K562 (cell line): ENCODE data around the gene TMEM150C. TPM values are rescaled to one million over a fixed set of nuclear protein-coding genes. Genes with fewer than 3 reads are reported as not detected.

ENCODE experiments used
- BRD4 ChIP-seq: fragments of 200-600 bp; sonication (generic); IDR thresholded peaks from 2 replicates; pipeline ENCODE4 v1.6.1; 2017; ENCODE audit warnings: inconsistent platforms
- C11orf30 ChIP-seq: fragments of 450-650 bp; IDR thresholded peaks from 2 replicates; pipeline ENCODE4 v1.6.1; 2016; ENCODE audit warnings: low read depth, mild to moderate bottlenecking
- CREB1 ChIP-seq, 2 experiments: sonication (generic) in 1 of 2; formaldehyde crosslinking in 1 of 2; IDR thresholded peaks; 2 replicates each; pipeline versions ENCODE4 v1.6.1 to v1.8.0; 2012 to 2022; ENCODE audit warnings: inconsistent platforms in 1 of 2, mild to moderate bottlenecking in 1 of 2, missing genetic modification reagents in 1 of 2, moderate library complexity in 1 of 2
- CXXC5 ChIP-seq: fragments of 250-450 bp; sonication (Bioruptor Pico); IDR thresholded peaks from 2 replicates; pipeline ENCODE4 v1.8.0; 2022; ENCODE audit warnings: inconsistent platforms, mild to moderate bottlenecking, moderate library complexity
- FOXJ3 ChIP-seq: sonication (generic); formaldehyde crosslinking; IDR thresholded peaks from 2 replicates; pipeline ENCODE4 v1.4.0; 2020; ENCODE audit warnings: mild to moderate bottlenecking, missing genetic modification reagents
- HEY1 ChIP-seq: fragments of 250-450 bp; sonication (Bioruptor Pico); IDR thresholded peaks from 2 replicates; pipeline ENCODE4 v1.5.0; 2020; ENCODE audit warnings: mild to moderate bottlenecking, moderate library complexity, borderline replicate concordance
- MAFK ChIP-seq: IDR thresholded peaks from 2 replicates; pipeline ENCODE4 v1.6.1; 2011; ENCODE audit warnings: low read length, improper control_type of control experiment
- NCOA1 ChIP-seq: fragments of 450-650 bp; IDR thresholded peaks from 2 replicates; pipeline ENCODE4 v1.6.1; 2016; ENCODE audit warnings: low read depth
- NONO ChIP-seq, 2 experiments: fragments of 200-400 bp in 1 of 2; fragments of 450-650 bp in 1 of 2; formaldehyde crosslinking in 1 of 2; IDR thresholded peaks; 2 replicates each; pipeline ENCODE4 v1.6.1; 2017; ENCODE audit warnings: low read depth in 2 of 2, mild to moderate bottlenecking in 2 of 2, moderate library complexity in 2 of 2, low read length in 1 of 2
- OTX1 ChIP-seq: fragments of 450-650 bp; formaldehyde crosslinking; IDR thresholded peaks from 2 replicates; pipeline ENCODE4 v1.4.0; 2022; ENCODE audit warnings: mild to moderate bottlenecking
- PCBP2 ChIP-seq: fragments of 200-400 bp; formaldehyde crosslinking; IDR thresholded peaks from 2 replicates; pipeline ENCODE4 v1.6.1; 2018; ENCODE audit warnings: low read length, low read depth, mild to moderate bottlenecking, moderate library complexity; ENCODE audit not compliant: poor library complexity, severe bottlenecking
- PHB ChIP-seq: fragments of 250-450 bp; sonication (Bioruptor Pico); IDR thresholded peaks from 2 replicates; pipeline ENCODE4 v1.5.0; 2021
- PML ChIP-seq: IDR thresholded peaks from 2 replicates; pipeline ENCODE4 v1.6.1; 2012; ENCODE audit warnings: low read length, inconsistent platforms
- ZNF124 ChIP-seq: sonication (generic); formaldehyde crosslinking; IDR thresholded peaks from 2 replicates; pipeline ENCODE4 v1.8.1; 2022; ENCODE audit warnings: missing genetic modification reagents
- ZNF133 ChIP-seq: fragments of 250-450 bp; sonication (Bioruptor Pico); IDR thresholded peaks from 2 replicates; pipeline ENCODE4 v1.4.0; 2020; ENCODE audit warnings: mild to moderate bottlenecking
- ZNF316 ChIP-seq: fragments of 450-650 bp; IDR thresholded peaks from 2 replicates; pipeline ENCODE4 v1.6.1; 2016
- ZNF584 ChIP-seq: fragments of 200-800 bp; sonication (Bioruptor generic); IDR thresholded peaks from 2 replicates; pipeline ENCODE4 v1.6.1; 2016; ENCODE audit warnings: low read depth, mild to moderate bottlenecking, missing genetic modification characterization, missing compliant biosample characterization
- polyA plus RNA-seq, 8 experiments: library from polyadenylated mRNA; depleted of rRNA in 4 of 8; stranded (reverse) in 5 of 8; unstranded in 3 of 8; fragments of >200 nt; fragmentation: Nextera tagmentation in 2 of 8; fragmentation: Illumina TruSeq in 1 of 8; extraction: Ambion mirVana in 2 of 8; extraction: Trizol in 1 of 8; gene quantifications; 2 replicates each; pipeline versions ENCODE4 v1.2.1 to v1.2.3, GENCODE V29; 2011 to 2014; ENCODE audit warnings: inconsistent platforms in 1 of 8, missing spikeins in 1 of 8
- total RNA-seq, 7 experiments: library from RNA; depleted of rRNA in 6 of 7; stranded (reverse); fragments of >200 nt in 6 of 7; fragmentation: Illumina TruSeq in 2 of 7; extraction: Trizol in 2 of 7; gene quantifications; 2 replicates each; pipeline versions ENCODE4 v1.2.1 to v1.2.3, GENCODE V29; 2011 to 2021; ENCODE audit warnings: low replicate concordance in 1 of 7
- TF ChIP-seq, protein P1 (sequence below): fragments of 250-450 bp; sonication (Bioruptor Pico); IDR thresholded peaks from 2 replicates; pipeline ENCODE4 v1.4.0; 2020; ENCODE audit warnings: mild to moderate bottlenecking, moderate library complexity
- TF ChIP-seq, protein P2 (sequence below), 2 experiments: fragments of 450-650 bp; IDR thresholded peaks; 2 replicates each; pipeline ENCODE4 v1.6.1; 2016

The TMEM150C gene
- total and polyA plus RNA-seq, 9 of the 15 experiments (the other 6 are each of a cell fraction or from before 2014, with no cell fraction given), result 0.07 TPM; not detected in 8

DNA sequence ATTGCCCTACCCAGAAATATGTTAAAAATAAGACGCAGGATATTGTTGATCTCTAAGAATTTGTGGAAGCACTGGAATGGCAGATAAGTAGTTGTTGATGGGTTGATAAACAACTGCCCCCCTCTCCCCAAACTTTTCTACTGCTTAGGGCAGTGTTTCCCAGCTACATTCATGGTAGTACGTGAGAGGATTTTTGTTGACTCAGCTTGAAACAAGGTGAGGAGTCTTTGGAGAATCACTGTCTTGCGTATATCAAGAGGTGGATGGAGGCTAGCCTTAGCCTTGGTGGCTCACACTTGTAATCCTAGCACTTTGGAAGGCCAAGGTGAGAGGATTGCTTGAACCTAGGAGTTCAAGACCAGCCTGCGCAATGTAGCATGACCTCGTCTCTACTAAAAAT is 125.7 kb downstream of the TMEM150C start (continued):
- no peak for TF ChIP-seq NCOA1
- no peak for TF ChIP-seq FOXJ3 (CRISPR knock-in tag)
- TF ChIP-seq PHB (CRISPR knock-in tag), result no peak
- TF ChIP-seq CXXC5, result no peak
- TF ChIP-seq ZNF584 (CRISPR knock-in tag), result no peak
- TF ChIP-seq, protein P1, sequence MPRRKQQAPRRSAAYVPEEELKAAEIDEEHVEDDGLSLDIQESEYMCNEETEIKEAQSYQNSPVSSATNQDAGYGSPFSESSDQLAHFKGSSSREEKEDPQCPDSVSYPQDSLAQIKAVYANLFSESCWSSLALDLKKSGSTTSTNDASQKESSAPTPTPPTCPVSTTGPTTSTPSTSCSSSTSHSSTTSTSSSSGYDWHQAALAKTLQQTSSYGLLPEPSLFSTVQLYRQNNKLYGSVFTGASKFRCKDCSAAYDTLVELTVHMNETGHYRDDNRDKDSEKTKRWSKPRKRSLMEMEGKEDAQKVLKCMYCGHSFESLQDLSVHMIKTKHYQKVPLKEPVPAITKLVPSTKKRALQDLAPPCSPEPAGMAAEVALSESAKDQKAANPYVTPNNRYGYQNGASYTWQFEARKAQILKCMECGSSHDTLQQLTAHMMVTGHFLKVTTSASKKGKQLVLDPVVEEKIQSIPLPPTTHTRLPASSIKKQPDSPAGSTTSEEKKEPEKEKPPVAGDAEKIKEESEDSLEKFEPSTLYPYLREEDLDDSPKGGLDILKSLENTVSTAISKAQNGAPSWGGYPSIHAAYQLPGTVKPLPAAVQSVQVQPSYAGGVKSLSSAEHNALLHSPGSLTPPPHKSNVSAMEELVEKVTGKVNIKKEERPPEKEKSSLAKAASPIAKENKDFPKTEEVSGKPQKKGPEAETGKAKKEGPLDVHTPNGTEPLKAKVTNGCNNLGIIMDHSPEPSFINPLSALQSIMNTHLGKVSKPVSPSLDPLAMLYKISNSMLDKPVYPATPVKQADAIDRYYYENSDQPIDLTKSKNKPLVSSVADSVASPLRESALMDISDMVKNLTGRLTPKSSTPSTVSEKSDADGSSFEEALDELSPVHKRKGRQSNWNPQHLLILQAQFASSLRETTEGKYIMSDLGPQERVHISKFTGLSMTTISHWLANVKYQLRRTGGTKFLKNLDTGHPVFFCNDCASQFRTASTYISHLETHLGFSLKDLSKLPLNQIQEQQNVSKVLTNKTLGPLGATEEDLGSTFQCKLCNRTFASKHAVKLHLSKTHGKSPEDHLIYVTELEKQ (CRISPR knock-in tag), result no peak
- TF ChIP-seq OTX1 (CRISPR knock-in tag), result no peak
- no peak for TF ChIP-seq CREB1 (IDR thresholded peaks at IDR 0.05)
- no peak for TF ChIP-seq CREB1 (CRISPR knock-in tag; IDR thresholded peaks at IDR 0.05)
- TF ChIP-seq, protein P2, sequence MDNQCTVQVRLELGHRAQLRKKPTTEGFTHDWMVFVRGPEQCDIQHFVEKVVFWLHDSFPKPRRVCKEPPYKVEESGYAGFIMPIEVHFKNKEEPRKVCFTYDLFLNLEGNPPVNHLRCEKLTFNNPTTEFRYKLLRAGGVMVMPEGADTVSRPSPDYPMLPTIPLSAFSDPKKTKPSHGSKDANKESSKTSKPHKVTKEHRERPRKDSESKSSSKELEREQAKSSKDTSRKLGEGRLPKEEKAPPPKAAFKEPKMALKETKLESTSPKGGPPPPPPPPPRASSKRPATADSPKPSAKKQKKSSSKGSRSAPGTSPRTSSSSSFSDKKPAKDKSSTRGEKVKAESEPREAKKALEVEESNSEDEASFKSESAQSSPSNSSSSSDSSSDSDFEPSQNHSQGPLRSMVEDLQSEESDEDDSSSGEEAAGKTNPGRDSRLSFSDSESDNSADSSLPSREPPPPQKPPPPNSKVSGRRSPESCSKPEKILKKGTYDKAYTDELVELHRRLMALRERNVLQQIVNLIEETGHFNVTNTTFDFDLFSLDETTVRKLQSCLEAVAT (IDR thresholded peaks at IDR 0.05), result no peak
- no peak for TF ChIP-seq PCBP2
- no peak for TF ChIP-seq ZNF124 (CRISPR knock-in tag)
- TF ChIP-seq HEY1 (CRISPR knock-in tag), result no peak
- no peak for TF ChIP-seq BRD4
- TF ChIP-seq PML, result no peak
- TF ChIP-seq ZNF133 (CRISPR knock-in tag), result no peak
- TF ChIP-seq ZNF316, result peak; percentile 84
- peak; percentile 81 for TF ChIP-seq C11orf30
- no peak for TF ChIP-seq NONO (IDR thresholded peaks at IDR 0.05; ENCODE audit: low read depth in 2 of 2, low read length in 1 of 2)
- TF ChIP-seq MAFK, result peak; percentile 65
